ENCODE measurements around the gene LRRC14B. TPM values are rescaled to one million over a fixed set of nuclear protein-coding genes. Genes with fewer than 3 reads are reported as not detected.
A peak's percentile ranks its signal among the peaks of the same experiment; 100 is the strongest.

The LRRC14B gene
- total RNA-seq, 1 donor from 2014 or later = not detected

- H3K4me3 ChIP-seq (ENCODE audit: insufficient read depth, low read depth, low read length) = peak overlapping the region; percentile 9
- no peak overlapping the region for H3K4me3 Mint-ChIP-seq (ENCODE audit: unreplicated experiment)
These were observed 3.5 kb upstream of the LRRC14B start for GRCh38 chr5:187617-188451.

GRCh38 chr5:188488-189481 is 2.5 kb upstream of the LRRC14B start:
- peaks cover 4% of the 10 kb centered on the region for H3K36me3 Mint-ChIP-seq (ENCODE audit: low read depth, unreplicated experiment)
- H3K27me3 ChIP-seq (ENCODE audit: insufficient read depth, low read length) = peaks cover 9% of the 10 kb centered on the region
- no peak overlapping the region for H3K27ac ChIP-seq (ENCODE audit: low read depth, low read length)
- H3K4me3 ChIP-seq (ENCODE audit: insufficient read depth, low read depth, low read length) = peak overlapping the region; percentile 9
- H3K27me3 Mint-ChIP-seq (ENCODE audit: low read depth, unreplicated experiment) = peaks cover 18% of the 10 kb centered on the region
- H3K36me3 ChIP-seq (ENCODE audit: insufficient read depth, low read length) = no peaks in the 10 kb centered on the region
- peaks cover 3% of the 10 kb centered on the region for H4K20me1 ChIP-seq (ENCODE audit: insufficient read depth, low read length)
- H3K9me3 Mint-ChIP-seq (ENCODE audit: unreplicated experiment) = no peaks in the 10 kb centered on the region
- H2AFZ ChIP-seq (ENCODE audit: low read depth, low read length) = peak overlapping the region; percentile 72
- no peaks in the 10 kb centered on the region for H3K9me3 ChIP-seq (ENCODE audit: insufficient read depth, low read depth, low read length)
- H3K4me3 Mint-ChIP-seq (ENCODE audit: unreplicated experiment) = no peak overlapping the region
- peaks cover 11% of the 10 kb centered on the region for H3K4me1 ChIP-seq (ENCODE audit: insufficient read depth, low read length)
- H3K4me2 ChIP-seq (ENCODE audit: low read length) = peak overlapping the region; percentile 81
- DNase-seq (ENCODE audit: low read depth) (peak; percentile 54), FAIRE-seq (peak; percentile 63)
- H3K4me1 Mint-ChIP-seq (ENCODE audit: low read depth, unreplicated experiment) = peaks cover 2% of the 10 kb centered on the region
- peak overlapping the region; percentile 36 for H3K9ac ChIP-seq (ENCODE audit: low read length)
- no peak overlapping the region for H3K27ac Mint-ChIP-seq (ENCODE audit: unreplicated experiment)
- H3K79me2 ChIP-seq (ENCODE audit: insufficient read depth, low read length) = no peaks in the 10 kb centered on the region
- TF ChIP-seq EZH2 (IDR thresholded peaks at IDR 0.05; ENCODE audit: insufficient read depth, low read length) (no peak), CTCF (IDR thresholded peaks at IDR 0.05; ENCODE audit: insufficient read depth, low read depth, low read length) (peak; percentile 80)

More at GRCh38 chr5:187617-188451, 3.5 kb upstream of the LRRC14B start:
- no peaks in the 10 kb centered on the region for H3K9me3 Mint-ChIP-seq (ENCODE audit: unreplicated experiment)
- no peaks in the 10 kb centered on the region for H3K79me2 ChIP-seq (ENCODE audit: insufficient read depth, low read length)
- TF ChIP-seq EZH2 (IDR thresholded peaks at IDR 0.05; ENCODE audit: insufficient read depth, low read length) = no peak
- TF ChIP-seq CTCF (IDR thresholded peaks at IDR 0.05; ENCODE audit: insufficient read depth, low read depth, low read length) = no peak
- H3K4me2 ChIP-seq (ENCODE audit: low read length) = peak overlapping the region; percentile 81
- H2AFZ ChIP-seq (ENCODE audit: low read depth, low read length) = peak overlapping the region; percentile 72
- no peaks in the 10 kb centered on the region for H3K9me3 ChIP-seq (ENCODE audit: insufficient read depth, low read depth, low read length)
- no peak overlapping the region for H3K27ac Mint-ChIP-seq (ENCODE audit: unreplicated experiment)
- H3K36me3 ChIP-seq (ENCODE audit: insufficient read depth, low read length) = no peaks in the 10 kb centered on the region
- H3K27me3 ChIP-seq (ENCODE audit: insufficient read depth, low read length) = peaks cover 9% of the 10 kb centered on the region
- peaks cover 6% of the 10 kb centered on the region for H3K36me3 Mint-ChIP-seq (ENCODE audit: low read depth, unreplicated experiment)
- no peak overlapping the region for H3K27ac ChIP-seq (ENCODE audit: low read depth, low read length)
- peaks cover 18% of the 10 kb centered on the region for H3K27me3 Mint-ChIP-seq (ENCODE audit: low read depth, unreplicated experiment)
- H4K20me1 ChIP-seq (ENCODE audit: insufficient read depth, low read length) = peaks cover 3% of the 10 kb centered on the region
- H3K9ac ChIP-seq (ENCODE audit: low read length) = peak overlapping the region; percentile 36
- FAIRE-seq = no peak
- peaks cover 11% of the 10 kb centered on the region for H3K4me1 ChIP-seq (ENCODE audit: insufficient read depth, low read length)
- DNase-seq (ENCODE audit: low read depth) = no peak
- H3K4me1 Mint-ChIP-seq (ENCODE audit: low read depth, unreplicated experiment) = peaks cover 2% of the 10 kb centered on the region
